Fibroblast of the aortic adventitia (primary cell): ENCODE results near the gene TAB2. TPM values are rescaled to one million over a fixed set of nuclear protein-coding genes. Genes with fewer than 3 reads are reported as not detected.

Experiments
- DNase-seq: peaks from one replicate; pipeline ENCODE4 v3.0.0-alpha.2; 2010; ENCODE audit warnings: low read depth
- H3K4me3 ChIP-seq: 2 replicates; pipeline ENCODE4 v1.5.1; 2011; ENCODE audit warnings: low read depth, mild to moderate bottlenecking, control low read depth, low read length, moderate library complexity
- CTCF ChIP-seq: IDR thresholded peaks from 2 replicates; pipeline ENCODE4 v1.5.1; 2011; ENCODE audit warnings: mild to moderate bottlenecking, low read length, control low read depth, inconsistent platforms; ENCODE audit not compliant: insufficient read depth
- total RNA-seq: library from RNA; depleted of rRNA; stranded (reverse); fragments of >200 nt; gene quantifications from 2 replicates; pipeline ENCODE4 v1.2.3, GENCODE V29; 2012; ENCODE audit warnings: low replicate concordance

The TAB2 gene
- total RNA-seq, 1 donor, result 40.0 TPM

GRCh38 chr6:149397384-149397783 lies 79.9 kb downstream of the TAB2 start:
- no peak for DNase-seq
- no peak overlapping the region for H3K4me3 ChIP-seq
- no peak for TF ChIP-seq CTCF

GRCh38 chr6:149400050-149400449 lies 82.5 kb downstream of the TAB2 start, which contains the start of gene SUMO4:
TSS of gene SUMO4 (plus strand) at chr6:149400262. CDS start at chr6:149400392, 130 bp downstream.
- no peak within 1 kb of the TSS for H3K4me3 ChIP-seq
- no peak for TF ChIP-seq CTCF
- DNase-seq, result no peak

DNA sequence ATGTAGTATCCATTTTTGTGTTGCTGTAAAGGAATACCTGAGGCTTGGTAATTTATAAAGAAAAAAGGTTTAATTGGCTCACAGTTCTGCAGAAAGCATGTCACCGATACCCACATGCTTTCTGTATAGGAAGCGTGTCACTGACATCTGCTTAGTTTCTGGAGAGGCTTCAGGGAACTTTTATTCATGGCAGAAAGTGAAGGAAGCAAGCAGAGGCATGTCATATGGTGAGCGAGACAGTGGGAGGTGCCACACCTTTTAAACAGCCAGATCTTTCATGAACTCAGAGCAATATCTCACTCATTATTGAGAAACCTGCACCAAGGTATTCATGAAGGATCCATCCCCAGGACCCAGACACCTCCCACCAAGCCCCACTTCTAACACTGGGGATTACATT lies 86.0 kb downstream of the TAB2 start:
- no peak for DNase-seq
- no peak for TF ChIP-seq CTCF
- H3K4me3 ChIP-seq, result no peak overlapping the region

DNA sequence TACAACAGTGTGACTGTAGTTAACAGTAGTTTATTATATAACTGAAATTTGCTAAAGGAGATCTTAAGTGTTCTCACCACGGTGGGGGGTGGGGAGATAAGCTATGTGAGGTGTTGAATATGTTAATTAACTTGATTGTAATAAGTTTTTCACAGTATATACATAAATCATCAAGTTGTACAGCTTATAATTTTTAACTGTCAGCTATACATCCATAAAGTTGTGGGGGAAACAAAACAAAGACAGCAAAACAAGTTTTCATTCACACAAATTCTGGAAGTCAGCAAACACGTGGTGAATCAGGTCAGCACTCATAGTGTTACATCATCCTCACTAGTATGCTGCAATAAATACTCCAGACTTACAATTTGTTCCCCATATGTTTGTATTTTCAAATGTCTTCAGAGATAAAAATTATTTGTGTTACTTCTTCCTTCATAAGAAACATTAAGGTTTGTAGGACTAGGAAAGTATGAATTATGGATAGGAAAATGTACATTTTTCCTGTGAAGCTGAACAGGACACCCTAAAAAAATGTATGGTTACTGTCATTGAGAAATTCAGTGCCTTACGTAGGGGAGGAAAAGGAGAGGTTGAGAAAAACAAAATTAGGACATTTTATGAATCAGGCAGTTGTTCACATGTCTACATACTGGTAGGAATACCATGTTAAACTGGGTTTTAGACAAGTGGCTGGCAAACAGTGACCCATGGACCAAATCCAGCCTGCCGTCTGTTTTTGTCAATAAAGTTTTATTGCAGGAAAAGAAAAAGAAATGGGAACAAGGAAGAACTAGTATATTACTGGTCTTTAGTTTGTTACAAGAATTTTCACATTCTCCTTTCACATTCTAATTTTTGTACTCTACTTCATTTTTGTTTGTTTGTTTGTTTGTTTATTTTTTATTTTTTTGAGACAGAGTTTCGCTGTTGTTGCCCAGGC lies 88.6 kb downstream of the TAB2 start:
- DNase-seq, result peak; percentile 51
- no peak for TF ChIP-seq CTCF

GRCh38 chr6:149409617-149410016 lies 92.1 kb downstream of the TAB2 start:
- no peak overlapping the region for H3K4me3 ChIP-seq
- no peak for DNase-seq
- TF ChIP-seq CTCF, result no peak

More for the DNA sequence above, 88.6 kb downstream of the TAB2 start:
- no peak overlapping the region for H3K4me3 ChIP-seq

DNA sequence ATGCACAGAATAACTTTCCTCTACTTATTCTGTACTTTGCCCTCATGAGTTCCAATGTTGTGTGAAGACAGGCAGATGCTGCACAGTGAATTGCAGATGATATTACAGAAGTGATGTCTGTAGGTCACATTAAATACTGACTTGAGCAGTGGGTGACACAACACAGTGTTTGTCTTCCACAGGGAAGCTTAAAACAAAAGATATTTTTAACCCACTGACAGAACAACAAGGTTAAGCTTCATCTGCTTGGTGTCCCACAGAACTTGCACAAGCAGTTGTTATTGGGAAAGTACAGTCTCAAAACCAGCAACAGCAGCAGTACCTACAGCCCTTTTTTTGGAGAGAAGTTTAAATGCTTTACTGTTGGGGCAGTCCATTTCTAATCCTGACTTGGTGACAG lies 93.0 kb downstream of the TAB2 start:
- no peak for DNase-seq
- no peak for TF ChIP-seq CTCF
- no peak overlapping the region for H3K4me3 ChIP-seq
